SW 1271 (cell line): ENCODE data around the gene FAM53C.

Experiments
- DNase-seq, 2 experiments: peaks; one replicate each; lab custom pipeline; 2025; lab: John Stamatoyannopoulos, UW

FAM53C gene

DNA sequence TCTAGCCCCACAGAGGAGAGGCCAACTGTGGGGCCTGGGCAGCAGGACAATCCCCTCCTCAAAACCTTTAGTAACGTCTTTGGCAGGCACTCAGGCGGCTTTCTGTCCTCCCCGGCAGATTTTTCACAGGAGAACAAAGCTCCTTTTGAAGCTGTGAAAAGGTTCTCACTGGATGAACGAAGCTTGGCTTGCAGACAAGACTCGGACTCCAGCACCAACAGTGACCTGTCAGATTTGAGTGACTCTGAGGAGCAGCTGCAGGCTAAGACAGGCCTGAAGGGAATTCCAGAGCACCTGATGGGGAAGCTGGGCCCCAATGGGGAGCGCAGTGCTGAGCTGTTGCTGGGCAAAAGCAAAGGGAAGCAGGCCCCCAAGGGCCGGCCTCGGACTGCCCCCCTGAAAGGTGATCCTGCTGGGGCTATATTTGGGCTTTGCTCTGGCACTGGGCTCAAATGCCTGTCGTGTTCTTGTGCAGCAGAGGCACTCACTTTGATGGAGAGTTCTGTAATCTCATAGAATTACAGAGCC is 53.9 kb downstream of the FAM53C start:
- no peak for DNase-seq
